Right ventricle myocardium superior (tissue), 1 donor: ENCODE data around the gene PRKX. TPM values are rescaled to one million over a fixed set of nuclear protein-coding genes. Genes with fewer than 3 reads are reported as not detected.
"Not testable (repeated sequence)": the region's sequence is repeated elsewhere in the genome, so short reads cannot be mapped to it uniquely, and the experiment has no call there.

Experiments
- ATAC-seq: fragments of 200-7000 bp; cut with Tn5 transposase; one replicate; pipeline ENCODE4 v1.9.1; 2020; ENCODE audit warnings: mild to moderate bottlenecking; ENCODE audit not compliant: poor library complexity
- DNase-seq: peaks from one replicate; pipeline ENCODE4 v3.0.0-alpha.2; 2020
- intact Hi-C: fragments of 100-400 bp; cut with DNase I; formaldehyde crosslinking; loops from one replicate; pipeline ENCODE4 v1.11.2; 2022
- total RNA-seq: library from RNA; stranded (reverse); fragmentation: NEBNext Ultra II Directional; extraction: Animal tissue kit (Norgen Biotek cat#: 25700); gene quantifications from one replicate; pipeline ENCODE4 v1.2.1, GENCODE V29; 2021
- donor health status: DM: no; HTN: yes; CAD: no; lungs with severe emphysema.

Gene PRKX
- total RNA-seq, 1 donor from 2014 or later: 4.8 TPM

DNA sequence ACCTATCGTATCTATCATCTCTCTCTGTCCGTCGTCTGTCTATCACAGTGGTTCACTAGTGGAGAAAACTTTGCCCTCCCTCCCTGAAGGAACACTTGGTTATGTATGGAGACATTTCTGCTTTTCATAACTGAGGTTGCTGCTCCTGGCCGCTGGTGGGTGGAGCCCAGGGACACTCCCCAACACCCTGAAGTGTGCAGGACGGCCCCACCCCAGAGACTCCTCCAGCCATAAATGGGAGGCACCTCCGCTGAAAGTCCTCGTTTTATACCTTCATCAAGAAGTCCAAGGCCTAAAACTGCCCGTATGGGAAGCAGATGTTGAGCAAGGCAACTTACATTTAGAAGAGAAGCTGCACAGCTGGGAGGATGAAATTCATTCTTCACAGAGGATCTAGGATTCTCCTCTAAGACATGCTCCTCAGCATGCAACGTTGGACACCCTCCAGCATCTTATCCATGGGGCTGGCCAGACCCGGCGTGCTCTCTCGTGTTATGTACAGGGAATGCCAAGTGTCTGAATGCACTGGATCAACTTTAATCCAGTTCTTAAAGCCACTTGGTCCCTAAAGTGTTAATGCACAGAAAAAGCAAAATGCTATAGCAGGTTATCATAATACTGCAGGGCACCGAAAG, 43.5 kb downstream of the PRKX start:
- intact Hi-C loops: no loop called here
- DNase-seq (no peak), ATAC-seq (no peak)

DNA sequence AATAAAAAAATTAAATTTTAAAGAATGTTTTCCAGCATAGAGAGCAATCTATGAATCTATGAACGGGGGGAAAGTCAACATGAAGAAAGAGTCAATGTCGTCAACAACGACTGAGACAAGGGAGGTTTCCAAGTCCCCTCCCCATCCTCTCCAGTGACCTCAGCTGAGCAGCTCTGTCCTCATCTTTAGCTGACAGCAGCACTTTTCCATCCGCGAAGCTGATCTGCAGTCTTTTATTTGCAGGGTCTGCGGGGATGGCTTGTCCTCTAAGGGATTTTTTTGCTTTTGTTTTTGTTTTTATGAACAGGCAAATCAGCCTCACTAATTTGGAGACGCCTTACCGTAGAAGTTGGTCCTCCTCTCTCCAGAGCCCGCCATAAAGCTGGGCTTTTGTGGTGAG, 46.5 kb downstream of the PRKX start:
- no peak for ATAC-seq
- no peak for DNase-seq
- intact Hi-C loops: no loop called here

DNA sequence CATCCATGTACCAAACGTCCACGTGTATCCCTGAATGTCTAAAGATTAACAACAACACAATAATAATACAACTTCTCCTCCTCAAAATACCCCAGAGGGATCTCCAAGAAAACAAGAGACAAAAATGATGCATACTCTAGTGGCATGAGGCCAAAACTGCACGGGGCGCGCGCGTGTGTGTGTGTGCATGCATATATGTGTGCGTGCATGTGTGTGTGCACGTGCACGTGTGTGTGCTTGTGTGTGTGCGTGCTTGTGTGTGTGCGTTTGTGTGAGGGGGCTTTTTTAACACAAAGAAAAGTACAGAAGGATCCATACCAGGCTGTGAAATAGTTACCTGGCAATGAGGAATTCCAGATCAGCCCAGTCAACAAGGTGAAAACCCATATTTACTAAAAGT, 48.5 kb downstream of the PRKX start:
- DNase-seq (no peak), ATAC-seq (no peak)
- intact Hi-C loops: no loop called here

DNA sequence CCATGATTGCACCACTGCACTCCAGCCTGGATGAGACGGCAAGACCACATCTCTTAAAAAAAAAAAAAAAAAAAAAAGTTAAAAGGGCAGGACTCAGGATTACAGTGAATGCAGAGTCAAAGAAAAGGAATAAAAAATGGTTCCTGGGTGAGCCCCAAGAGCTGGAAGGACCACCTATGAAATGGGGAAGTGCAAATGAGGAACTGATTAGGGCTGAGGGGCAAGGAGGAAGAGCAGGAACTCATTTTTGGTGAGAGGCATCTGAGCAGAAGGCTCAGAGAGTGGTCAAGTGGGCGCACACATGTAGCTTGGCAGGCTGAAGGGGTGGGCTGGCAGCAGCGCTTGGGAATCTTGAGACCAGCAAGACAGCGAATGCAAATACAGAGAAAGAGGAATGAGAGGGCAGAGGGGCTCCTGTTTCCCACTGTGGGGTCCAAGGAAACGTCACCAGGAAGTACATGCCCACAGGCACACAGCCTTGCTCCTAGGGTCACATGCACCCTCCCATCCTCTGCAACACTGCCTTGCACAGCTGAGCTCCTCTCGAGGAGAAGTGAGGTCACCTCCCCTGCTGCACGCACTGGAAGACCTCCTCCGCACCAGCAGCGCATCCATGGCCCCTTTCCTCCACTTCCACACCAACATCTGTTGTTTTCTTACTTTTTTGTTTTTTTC, 49.7 kb downstream of the PRKX start:
- ATAC-seq: peak; percentile 45
- DNase-seq, intact Hi-C loops: not testable (repeated sequence)

DNA sequence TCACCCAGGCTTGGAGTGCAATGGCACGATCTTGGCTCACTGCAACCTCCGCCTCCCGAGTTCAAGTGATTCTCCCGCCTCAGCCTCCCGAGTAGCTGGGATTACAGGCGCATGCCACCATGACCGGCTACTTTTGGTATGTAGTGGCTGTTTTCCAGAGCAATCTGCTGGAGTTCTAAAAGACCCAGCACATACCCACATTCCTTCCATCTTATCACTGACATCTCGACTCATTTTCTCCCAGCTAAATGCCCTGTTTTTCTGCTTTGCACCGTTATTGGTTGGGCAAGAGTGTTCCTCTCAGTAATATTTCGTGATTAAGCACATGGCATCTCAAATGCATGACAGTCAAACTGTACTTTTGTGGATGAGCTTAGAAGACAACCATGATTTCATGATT, 53.7 kb downstream of the PRKX start:
- ATAC-seq (no peak), DNase-seq (no peak)
- intact Hi-C loops: no loop called here

DNA sequence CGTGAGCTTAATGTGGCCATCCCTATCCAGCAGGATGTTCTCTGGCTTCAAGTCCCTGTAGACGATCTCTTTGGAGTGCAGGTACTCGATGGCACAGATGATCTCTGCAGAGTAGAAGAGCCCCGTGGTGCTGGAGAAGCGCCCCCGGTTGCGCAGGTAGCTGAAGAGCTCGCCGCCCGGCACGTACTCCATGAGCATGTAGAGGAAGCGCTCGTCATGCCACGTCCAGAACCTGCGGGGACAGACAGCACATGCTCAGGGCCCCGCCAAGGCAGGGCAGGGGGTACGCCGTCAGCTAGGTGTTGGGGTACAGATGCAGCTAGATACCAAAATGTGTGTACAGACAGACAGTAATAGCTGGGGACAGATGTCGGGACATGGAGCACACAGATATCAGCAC, 58.3 kb downstream of the PRKX start:
- no peak for ATAC-seq
- DNase-seq: no peak
- intact Hi-C loops: no loop called here

DNA sequence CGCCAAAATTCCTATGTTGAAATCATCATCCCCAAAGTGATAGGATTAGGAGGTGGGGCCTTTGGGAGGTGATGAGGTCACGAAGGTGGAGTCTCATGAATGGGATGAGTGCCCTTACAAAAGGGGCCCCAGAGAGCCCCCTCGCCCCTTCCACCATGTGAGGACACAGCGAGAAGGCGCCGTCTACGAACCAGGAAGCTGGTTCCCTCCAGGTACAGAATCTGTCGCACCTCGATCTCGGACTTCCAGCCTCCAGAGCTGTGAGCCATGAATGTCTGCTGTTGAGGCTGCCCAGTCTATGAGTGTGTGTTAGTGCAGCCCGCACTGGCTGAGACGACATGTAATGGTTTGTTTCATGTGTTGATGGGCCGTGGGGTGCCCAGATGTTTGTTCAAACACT, 60.3 kb downstream of the PRKX start:
- ATAC-seq (no peak), DNase-seq (no peak)
- intact Hi-C loops: no loop called here

DNA sequence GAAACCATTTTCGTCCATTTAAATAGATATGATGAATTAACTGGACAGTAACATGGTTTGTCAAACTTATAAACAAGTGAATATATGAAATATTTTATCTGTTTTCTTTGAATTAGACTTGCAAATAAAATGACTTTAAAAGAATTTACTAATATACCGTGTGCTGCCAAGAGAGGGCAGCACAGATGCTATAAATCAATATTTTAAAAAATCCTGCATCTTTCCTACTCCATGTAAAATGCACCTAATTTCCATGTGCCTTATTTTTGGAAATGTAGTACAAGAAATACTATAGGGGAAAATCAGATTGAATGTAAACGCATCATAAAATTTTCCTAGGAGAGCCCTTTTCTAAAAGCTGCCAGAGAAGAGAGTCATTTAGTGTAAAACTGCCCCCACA, 62.2 kb downstream of the PRKX start:
- DNase-seq (no peak), ATAC-seq (no peak)
- intact Hi-C loops: no loop called here

DNA sequence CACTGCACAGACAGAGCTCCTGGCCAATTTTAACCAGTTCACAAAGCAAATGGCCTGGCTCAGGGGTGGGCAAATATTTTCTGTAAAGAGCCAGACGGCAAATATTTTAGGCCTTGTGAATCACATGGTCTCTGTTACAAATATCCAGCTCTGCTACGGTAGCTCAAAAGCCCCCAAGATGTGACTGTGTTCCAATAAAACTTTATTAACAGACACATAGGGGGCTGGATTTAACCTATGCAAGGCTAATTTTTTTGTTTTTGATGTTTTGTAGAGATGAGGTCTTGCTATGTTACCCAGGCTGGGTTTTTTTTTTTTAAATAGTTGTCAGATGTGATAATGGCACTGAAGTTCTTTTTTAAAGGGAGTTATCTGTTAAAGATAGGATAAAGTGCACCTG, 65.4 kb downstream of the PRKX start:
- intact Hi-C loops: no loop called here
- DNase-seq (no peak), ATAC-seq (no peak)

DNA sequence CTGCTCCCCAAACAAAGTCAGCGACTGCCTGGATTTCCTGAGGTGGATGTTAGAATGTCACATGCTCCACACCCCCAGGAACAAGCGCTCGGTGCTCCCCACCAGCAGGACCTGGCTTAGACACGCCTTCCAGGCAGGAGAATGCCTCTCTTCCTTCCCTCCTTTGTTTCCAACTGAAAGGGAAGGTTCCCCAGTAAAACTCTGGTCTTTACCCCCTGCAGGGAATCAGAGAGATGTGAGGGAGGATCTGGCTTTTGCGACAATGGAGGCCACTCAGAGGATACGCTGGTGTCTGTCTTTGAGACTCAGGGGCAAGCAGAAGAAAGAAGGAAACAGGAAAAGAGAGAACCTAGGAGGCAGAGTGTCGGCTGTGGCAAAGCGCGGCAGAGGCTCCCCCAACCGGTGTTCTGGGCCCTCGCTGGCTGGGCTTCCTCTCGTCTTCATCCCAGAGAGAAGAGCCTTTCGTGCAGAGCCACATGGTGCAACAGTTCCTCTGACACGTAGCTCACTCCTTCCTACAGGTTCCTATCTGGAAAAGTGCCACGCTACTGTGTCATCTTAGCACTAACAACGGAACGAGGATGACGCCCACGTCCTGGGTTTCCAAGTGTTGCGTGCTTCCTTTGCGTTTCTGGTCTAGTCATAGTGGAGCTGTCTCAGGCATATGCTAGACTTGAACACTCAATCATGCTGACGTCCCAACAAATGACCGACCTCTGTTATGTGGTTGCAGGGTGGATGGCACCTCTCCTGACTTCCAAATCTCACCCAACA, 73.4 kb downstream of the PRKX start:
- intact Hi-C loops: loop anchor here (10.0 kb wide), 1 partner anchor 525 kb away; no protein-coding TSS in a partner anchor
- DNase-seq, ATAC-seq: not testable (repeated sequence)

DNA sequence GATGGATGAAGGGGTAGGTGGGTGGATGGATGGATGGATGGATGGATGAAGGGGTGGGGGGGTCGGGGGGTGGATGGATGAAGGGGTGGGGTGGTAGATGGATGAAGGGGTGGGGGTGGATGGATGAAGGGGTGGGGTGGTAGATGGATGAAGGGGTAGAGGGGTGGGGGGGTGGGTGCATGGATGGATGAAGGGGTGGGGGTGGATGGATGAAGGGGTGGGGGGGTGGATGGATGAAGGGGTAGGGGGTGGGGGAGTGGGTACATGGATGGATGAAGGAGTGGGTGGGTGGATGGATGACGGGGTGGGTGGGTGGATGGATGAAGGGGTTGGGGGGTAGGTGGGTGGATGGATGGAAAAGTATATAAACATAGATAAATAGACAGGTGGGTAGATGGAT, 74.2 kb downstream of the PRKX start:
- intact Hi-C loops: loop anchor here (10.0 kb wide), 1 partner anchor 524 kb away; no protein-coding TSS in a partner anchor
- DNase-seq (no peak), ATAC-seq (no peak)

DNA sequence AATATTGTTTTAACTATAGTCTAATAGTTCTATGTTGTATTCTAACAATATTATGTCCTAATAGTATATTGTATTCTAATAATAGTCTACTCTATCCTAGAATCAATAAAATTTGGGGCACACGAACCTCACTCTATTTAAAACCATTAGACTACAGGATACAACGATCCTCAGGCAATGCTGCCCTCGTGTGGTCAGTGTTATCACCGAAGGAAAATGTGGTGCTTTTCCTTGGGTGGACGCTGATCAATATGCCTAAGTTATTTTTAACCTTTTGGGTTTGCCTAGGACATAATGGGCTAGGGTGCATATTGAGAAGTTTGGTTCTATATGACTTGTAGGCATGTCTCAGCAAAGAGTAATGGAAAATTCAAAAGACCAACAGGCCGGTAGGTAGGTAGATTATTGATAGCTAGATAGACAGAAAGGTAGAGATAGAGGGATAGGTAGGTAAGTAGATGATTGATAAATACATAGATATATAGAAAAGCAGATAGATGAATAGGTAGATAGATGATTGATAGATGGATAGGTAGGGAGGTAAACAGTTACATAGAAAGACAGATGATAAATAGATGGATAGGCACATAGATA, 75.1 kb downstream of the PRKX start:
- DNase-seq (no peak), ATAC-seq (peak; percentile 34)
- intact Hi-C loops: loop anchor here (10.0 kb wide), 1 partner anchor 524 kb away; no protein-coding TSS in a partner anchor

DNA sequence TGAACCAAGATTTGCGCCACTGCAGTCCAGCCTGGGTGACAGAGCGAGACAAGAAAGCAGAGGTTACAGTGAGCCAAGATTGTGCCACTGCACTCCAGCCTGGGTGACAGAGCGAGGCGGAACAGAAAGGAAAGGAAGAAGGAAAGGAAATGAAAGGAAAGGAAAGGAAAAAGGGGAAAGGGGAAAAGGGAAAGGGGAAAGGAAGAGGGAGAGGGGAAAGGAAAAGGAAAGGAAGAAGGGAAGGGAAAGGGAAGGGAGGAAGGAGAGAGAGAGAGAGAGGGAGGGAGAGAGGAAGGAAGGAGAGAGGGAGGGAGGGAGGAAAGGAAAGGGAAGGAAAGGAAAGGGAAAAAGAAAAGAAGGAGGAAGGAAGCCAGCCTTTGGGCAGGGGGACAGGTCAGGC, 76.6 kb downstream of the PRKX start:
- intact Hi-C loops: loop anchor here (10.0 kb wide), 1 partner anchor 522 kb away; no protein-coding TSS in a partner anchor
- ATAC-seq (no peak), DNase-seq (no peak)

DNA sequence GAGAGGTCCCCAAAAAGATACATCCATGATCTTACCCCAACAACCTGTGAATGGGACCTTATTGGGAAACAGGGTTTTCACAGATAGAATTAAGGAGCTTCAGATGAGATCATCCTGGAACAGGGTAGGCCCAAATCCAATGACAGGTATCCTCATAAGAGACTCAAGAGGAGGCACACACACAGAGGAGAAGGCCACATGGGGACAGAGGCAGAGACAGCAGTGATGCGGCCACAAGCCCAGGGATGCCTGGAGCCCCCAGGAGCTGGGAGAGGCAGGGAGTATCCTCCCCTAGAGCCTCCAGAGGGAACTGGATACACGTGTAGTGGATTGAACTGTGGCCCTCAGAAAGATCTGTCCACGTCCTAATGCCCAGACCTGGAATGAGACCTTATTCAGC, 82.3 kb downstream of the PRKX start:
- DNase-seq: no peak
- intact Hi-C loops: loop anchor here (10.0 kb wide), 1 partner anchor 516 kb away; no protein-coding TSS in a partner anchor

DNA sequence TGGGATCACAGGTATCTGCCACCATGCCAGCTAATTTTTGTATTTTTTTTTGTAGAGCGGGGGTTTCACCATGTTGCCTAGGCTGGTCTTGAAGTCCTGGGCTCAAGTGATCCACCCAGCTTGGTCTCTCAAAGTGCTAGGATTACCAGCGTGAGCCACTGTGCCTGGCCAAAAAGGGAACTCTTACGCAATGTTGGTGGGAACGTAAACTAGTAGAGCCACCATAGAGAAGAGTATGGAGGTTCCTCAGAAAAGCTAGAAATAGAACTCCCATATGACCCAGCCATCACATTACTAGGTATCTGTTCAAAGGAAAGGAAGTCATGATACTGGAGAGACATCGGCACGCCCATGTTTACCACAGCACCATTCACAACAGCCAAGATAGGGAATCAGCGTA, 85.9 kb downstream of the PRKX start:
- intact Hi-C loops: no loop called here
- no peak for DNase-seq
- ATAC-seq: no peak

More for the DNA sequence above, 82.3 kb downstream of the PRKX start:
- no peak for ATAC-seq

DNA sequence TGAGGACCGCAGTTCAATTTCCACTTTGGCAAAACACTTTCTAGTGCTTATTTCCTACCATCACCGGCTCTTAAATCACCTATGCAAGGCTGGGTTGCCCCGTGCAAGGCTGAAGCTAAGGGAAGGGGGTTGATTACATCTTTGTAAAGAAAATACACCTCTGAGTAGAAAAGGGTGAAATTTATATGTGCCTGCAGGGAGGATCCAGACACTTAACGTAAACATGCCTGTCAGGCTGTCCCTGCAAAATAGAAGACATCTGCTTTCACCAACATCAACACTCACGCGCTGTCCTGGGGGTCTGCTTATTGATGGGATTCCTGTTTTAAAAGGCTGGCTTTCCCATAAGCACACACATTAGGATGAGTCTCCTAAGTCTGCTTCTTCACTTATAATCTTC, 92.0 kb downstream of the PRKX start:
- DNase-seq: no peak
- no peak for ATAC-seq
- intact Hi-C loops: no loop called here

DNA sequence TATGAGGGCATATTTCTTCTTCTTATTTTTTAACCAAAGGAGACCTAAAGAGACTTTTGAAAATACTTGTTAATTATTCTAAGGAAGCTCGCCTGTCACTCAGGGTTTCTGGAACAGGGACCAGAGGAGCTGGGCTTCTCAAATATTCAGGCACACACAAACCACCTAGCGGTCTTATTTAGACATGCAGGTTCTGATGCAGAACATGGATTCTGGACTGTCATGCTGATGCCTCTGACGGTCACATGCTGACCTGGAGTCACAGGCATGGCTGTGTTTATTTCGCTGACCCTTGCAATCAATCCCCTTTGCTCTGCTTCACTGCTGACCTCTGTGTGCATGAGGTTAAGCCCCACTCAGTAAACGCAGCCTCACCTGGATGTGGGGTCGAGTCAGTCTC, 101.7 kb downstream of the PRKX start:
- DNase-seq, intact Hi-C loops, ATAC-seq: not testable (repeated sequence)

DNA sequence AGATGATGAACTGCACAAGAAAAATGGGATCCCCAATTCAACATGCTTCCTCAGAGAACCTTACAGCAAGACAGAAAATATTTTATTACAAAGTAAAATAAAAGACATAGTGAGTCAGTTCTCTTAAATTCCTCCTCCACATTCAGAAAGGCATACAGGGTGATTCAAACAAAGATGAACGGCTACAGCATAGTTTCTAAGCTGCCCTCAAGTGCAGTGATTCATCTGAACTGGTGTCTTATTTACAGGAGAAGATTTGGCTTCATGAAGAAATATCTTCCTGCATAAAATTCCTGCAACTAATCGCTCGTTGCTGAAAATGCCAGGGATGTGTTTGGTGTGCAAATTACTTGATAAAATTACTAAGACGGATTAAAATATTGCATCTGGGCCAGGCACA, 103.6 kb downstream of the PRKX start:
- intact Hi-C loops: no loop called here
- DNase-seq (no peak), ATAC-seq (no peak)

DNA sequence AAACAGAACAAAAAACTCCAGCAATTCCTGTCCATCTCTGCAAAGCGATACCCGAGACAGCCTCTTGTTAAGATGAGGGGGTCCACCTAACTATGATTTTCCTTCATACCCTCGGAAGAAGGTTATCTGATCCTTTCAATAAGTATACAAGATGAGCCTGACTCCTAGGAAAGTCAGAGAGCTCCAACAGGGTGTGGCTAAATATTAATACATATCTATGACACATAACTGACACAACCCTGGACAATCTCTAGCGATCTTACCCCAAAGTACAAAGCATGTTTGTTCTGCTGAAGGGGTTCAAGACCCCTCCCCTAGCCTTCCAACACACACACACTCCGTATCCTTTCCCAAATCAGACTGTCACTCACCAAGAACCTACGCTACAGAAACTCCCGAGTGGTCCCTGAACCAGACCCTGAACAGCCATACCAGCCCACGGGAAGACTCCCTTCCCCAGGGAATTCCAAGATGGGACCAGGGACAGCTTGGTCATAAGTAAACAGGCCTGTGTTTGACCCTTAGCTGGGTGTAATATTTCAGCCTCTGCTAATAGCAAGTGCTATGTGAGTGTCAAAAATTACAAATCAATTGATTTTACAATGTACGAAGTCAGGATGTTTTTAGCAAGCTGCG, 110.3 kb downstream of the PRKX start:
- DNase-seq: no peak
- intact Hi-C loops: no loop called here
- no peak for ATAC-seq
